Astrocyte of the cerebellum (primary cell): Measurements from ENCODE around the gene FAM110D.

Experiments
- DNase-seq: peaks from one replicate; pipeline ENCODE4 v3.0.0-alpha.2; 2011; ENCODE audit warnings: low read depth
- H3K4me3 ChIP-seq: 2 replicates; pipeline ENCODE4 v1.5.1; 2011; ENCODE audit warnings: mild to moderate bottlenecking, low read depth, low read length, moderate library complexity
- in situ Hi-C: cut with HindIII; loops from 2 replicates; pipeline ENCODE4 v1.10.0; 2017; ENCODE audit warnings: low sequenced_read_pairs
- TF ChIP-seq, protein P1 (sequence below): IDR thresholded peaks from 2 replicates; pipeline ENCODE4 v1.5.1; 2012; ENCODE audit warnings: low read length, low read depth, moderate library complexity, mild to moderate bottlenecking; ENCODE audit errors: missing control alignments

The FAM110D gene

DNA sequence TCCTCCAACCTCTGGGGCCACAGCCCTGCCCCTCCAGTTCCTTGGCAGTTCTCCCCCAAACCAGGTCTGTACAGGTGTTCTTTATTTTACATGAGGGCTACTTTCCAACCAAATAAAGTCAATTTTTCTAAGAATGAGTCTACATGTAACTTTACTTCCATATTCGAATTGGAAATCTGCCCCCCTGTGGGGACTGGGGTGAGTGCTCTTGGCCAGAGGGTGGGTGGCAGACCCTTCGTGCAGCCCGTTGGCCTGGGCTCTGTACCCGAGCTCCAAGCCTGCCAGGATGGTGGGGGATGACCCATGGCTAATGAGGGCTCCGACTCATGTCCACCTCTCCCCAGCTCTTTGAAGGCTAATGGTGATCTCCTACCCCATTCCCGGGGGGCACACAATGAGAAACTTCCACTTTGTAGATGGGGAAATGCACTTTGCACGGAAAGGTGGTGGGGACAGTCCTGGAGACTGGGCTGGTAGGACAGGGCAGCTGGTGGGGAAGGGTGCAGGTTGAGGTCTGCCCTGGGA is 30.9 kb downstream of the FAM110D start:
- TF ChIP-seq, protein P1, sequence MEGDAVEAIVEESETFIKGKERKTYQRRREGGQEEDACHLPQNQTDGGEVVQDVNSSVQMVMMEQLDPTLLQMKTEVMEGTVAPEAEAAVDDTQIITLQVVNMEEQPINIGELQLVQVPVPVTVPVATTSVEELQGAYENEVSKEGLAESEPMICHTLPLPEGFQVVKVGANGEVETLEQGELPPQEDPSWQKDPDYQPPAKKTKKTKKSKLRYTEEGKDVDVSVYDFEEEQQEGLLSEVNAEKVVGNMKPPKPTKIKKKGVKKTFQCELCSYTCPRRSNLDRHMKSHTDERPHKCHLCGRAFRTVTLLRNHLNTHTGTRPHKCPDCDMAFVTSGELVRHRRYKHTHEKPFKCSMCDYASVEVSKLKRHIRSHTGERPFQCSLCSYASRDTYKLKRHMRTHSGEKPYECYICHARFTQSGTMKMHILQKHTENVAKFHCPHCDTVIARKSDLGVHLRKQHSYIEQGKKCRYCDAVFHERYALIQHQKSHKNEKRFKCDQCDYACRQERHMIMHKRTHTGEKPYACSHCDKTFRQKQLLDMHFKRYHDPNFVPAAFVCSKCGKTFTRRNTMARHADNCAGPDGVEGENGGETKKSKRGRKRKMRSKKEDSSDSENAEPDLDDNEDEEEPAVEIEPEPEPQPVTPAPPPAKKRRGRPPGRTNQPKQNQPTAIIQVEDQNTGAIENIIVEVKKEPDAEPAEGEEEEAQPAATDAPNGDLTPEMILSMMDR: no peak
- in situ Hi-C loops: no loop called here
- DNase-seq: no peak

GRCh38 chr1:26190373-26190987 is 31.6 kb downstream of the FAM110D start, which contains the start of gene CATSPER4:
CATSPER4 (plus strand) TSS chr1:26190602; CDS start chr1:26190628, 26 bp downstream.
- TF ChIP-seq, protein P1: peak; percentile 31
- DNase-seq: no peak
- in situ Hi-C loops: no loop called here
- H3K4me3 ChIP-seq: no peak within 1 kb of the TSS

More for the DNA sequence above, 30.9 kb downstream of the FAM110D start:
- H3K4me3 ChIP-seq: no peak overlapping the region

GRCh38 chr1:26191739-26192138 is 32.9 kb downstream of the FAM110D start:
- TF ChIP-seq, protein P1: no peak

DNA sequence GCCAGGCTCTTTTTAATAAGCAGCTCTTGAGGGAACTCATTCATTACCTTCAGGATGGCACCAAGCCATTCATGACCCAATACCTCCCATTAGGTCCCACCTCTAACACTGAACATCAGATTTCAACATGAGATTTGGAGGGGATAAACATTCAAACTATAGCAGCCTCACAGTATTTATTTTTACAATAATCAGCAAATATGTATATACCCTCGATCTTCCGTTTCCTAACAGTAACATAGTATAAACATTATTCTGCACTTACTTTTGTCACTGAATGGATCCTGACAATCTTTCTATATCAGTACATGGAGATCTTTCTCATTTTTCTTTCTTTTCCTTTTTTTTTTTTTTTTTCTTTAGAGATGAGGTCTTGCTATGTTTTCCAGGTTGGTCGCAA is 36.9 kb downstream of the FAM110D start:
- DNase-seq: no peak
- TF ChIP-seq, protein P1: no peak
- in situ Hi-C loops: no loop called here
- H3K4me3 ChIP-seq: no peak overlapping the region

More at GRCh38 chr1:26191739-26192138, 32.9 kb downstream of the FAM110D start:
- DNase-seq: no peak
- H3K4me3 ChIP-seq: no peak overlapping the region
- in situ Hi-C loops: no loop called here

DNA sequence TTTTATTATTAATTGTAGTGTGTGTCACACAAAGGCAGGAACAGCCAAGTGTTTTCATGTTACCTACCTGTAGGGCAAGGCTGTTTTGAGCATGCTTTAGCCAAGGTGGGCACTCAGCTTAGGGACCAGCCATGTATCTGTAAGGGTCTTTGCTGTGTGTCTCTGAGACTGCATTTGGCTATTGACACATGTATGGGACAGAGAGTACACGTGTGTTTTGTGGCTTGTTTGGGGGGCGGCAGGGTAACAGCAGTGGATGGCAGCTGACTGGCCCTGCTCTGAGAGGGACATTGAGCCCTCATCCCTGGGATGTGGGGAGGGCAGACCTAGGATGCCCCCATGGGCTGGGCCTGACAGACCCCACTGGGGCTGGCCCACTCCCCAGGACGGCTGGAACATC is 38.4 kb downstream of the FAM110D start:
- TF ChIP-seq, protein P1: no peak
- in situ Hi-C loops: no loop called here
- DNase-seq: no peak
- H3K4me3 ChIP-seq: no peak overlapping the region

DNA sequence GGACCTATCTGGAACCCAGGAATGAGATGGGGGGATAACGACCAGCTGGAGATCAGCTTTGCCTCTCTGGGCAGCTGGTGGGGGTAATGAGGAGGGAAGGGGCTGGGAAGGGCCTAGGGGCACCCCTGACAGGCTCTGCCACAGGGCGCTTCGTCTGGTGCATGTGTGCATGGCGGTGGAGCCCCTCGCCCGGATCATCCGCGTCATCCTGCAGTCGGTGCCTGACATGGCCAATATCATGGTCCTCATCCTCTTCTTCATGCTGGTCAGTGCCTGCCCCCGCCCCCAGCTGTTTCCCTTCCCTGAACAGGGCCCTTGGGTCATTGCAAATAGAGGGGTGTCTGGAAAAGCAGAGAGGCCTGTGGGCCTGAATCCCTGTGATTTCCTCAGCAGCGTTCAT is 38.9 kb downstream of the FAM110D start:
- TF ChIP-seq, protein P1: no peak
- DNase-seq: no peak
- H3K4me3 ChIP-seq: no peak overlapping the region
- in situ Hi-C loops: no loop called here
